Vagina (tissue), 2 donors: ENCODE data around the gene SPTLC3.

ENCODE experiments used
- CTCF ChIP-seq, 3 experiments: fragments of 450-650 bp in 2 of 3; fragments of 200-600 bp in 1 of 3; sonication (generic) in 1 of 3; IDR thresholded peaks; one replicate each; pipeline ENCODE4 v1.5.1; 2017 to 2019; ENCODE audit warnings: antibody characterized with exemption in 3 of 3, mild to moderate bottlenecking in 2 of 3, moderate library complexity in 2 of 3
- POLR2AphosphoS5 ChIP-seq, 2 donors: sonication (generic); formaldehyde crosslinking; IDR thresholded peaks; one replicate each; pipeline ENCODE4 v1.9.0; 2017; ENCODE audit warnings: antibody characterized with exemption in 2 of 2, mild to moderate bottlenecking in 2 of 2, low read depth in 1 of 2; ENCODE audit not compliant: insufficient read depth in 1 of 2

GRCh38 chr20:13081877-13082276, 73.1 kb downstream of the SPTLC3 start:
- TF ChIP-seq CTCF (IDR thresholded peaks at IDR 0.05) (no peak), POLR2AphosphoS5 (IDR thresholded peaks at IDR 0.05; ENCODE audit: insufficient read depth in 1 of 2, low read depth in 1 of 2) (no peak)
